ENCODE results near the gene DUSP3.
A peak's percentile ranks its signal among the peaks of the same experiment; 100 is the strongest.

DUSP3 gene

GRCh38 chr17:43790311-43790940 lies 11.6 kb upstream of the DUSP3 start:
- no peak overlapping the region for H3K4me3 ChIP-seq (ENCODE audit: control insufficient read depth, low read depth, low read length)
- peak; percentile 30 for TF ChIP-seq CTCF (IDR thresholded peaks at IDR 0.05; ENCODE audit: control insufficient read depth, insufficient read depth, low read depth, low read length, missing control alignments)
- no peak for DNase-seq (ENCODE audit: low read depth)

GRCh38 chr17:43789482-43789881 lies 10.7 kb upstream of the DUSP3 start:
- no peak for TF ChIP-seq CTCF (IDR thresholded peaks at IDR 0.05; ENCODE audit: control insufficient read depth, insufficient read depth, low read depth, low read length, missing control alignments)
- no peak overlapping the region for H3K4me3 ChIP-seq (ENCODE audit: control insufficient read depth, low read depth, low read length)
- no peak for DNase-seq (ENCODE audit: low read depth)

- no peak overlapping the region for H3K4me3 ChIP-seq (ENCODE audit: control insufficient read depth, low read depth, low read length)
- no peak for TF ChIP-seq CTCF (IDR thresholded peaks at IDR 0.05; ENCODE audit: control insufficient read depth, insufficient read depth, low read depth, low read length, missing control alignments)
- no peak for DNase-seq (ENCODE audit: low read depth)
These were observed 9.8 kb upstream of the DUSP3 start for GRCh38 chr17:43788540-43788939.

- no peak for DNase-seq (ENCODE audit: low read depth)
- no peak overlapping the region for H3K4me3 ChIP-seq (ENCODE audit: control insufficient read depth, low read depth, low read length)
- TF ChIP-seq CTCF (IDR thresholded peaks at IDR 0.05; ENCODE audit: control insufficient read depth, insufficient read depth, low read depth, low read length, missing control alignments): no peak
These were observed 9.0 kb upstream of the DUSP3 start for GRCh38 chr17:43787728-43788127.

GRCh38 chr17:43784628-43785101 lies 5.9 kb upstream of the DUSP3 start:
- no peak for TF ChIP-seq CTCF (IDR thresholded peaks at IDR 0.05; ENCODE audit: control insufficient read depth, insufficient read depth, low read depth, low read length, missing control alignments)
- no peak overlapping the region for H3K4me3 ChIP-seq (ENCODE audit: control insufficient read depth, low read depth, low read length)
- DNase-seq (ENCODE audit: low read depth): peak; percentile 72

- no peak for DNase-seq (ENCODE audit: low read depth)
- TF ChIP-seq CTCF (IDR thresholded peaks at IDR 0.05; ENCODE audit: control insufficient read depth, insufficient read depth, low read depth, low read length, missing control alignments): no peak
- no peak overlapping the region for H3K4me3 ChIP-seq (ENCODE audit: control insufficient read depth, low read depth, low read length)
These were observed 5.3 kb upstream of the DUSP3 start for GRCh38 chr17:43784068-43784467.
